GM23338 (cell line): Measurements from ENCODE around the gene DPH6.

Experiments
- CREB1 ChIP-seq: fragments of 250-450 bp; sonication (Bioruptor Pico); IDR thresholded peaks from 2 replicates; pipeline ENCODE4 v1.5.0; 2020; ENCODE audit warnings: low read depth, mild to moderate bottlenecking, moderate library complexity
- EZH2 ChIP-seq: fragments of 200-600 bp; sonication (generic); IDR thresholded peaks from one replicate; pipeline ENCODE4 v1.8.0; 2017; ENCODE audit warnings: antibody characterized with exemption, mild to moderate bottlenecking, low read depth; ENCODE audit not compliant: unreplicated experiment
- EZH2phosphoT487 ChIP-seq: fragments of 200-600 bp; sonication (generic); IDR thresholded peaks from one replicate; pipeline ENCODE4 v1.8.1; 2018; ENCODE audit warnings: antibody characterized with exemption; ENCODE audit not compliant: unreplicated experiment
- JUNB ChIP-seq: IDR thresholded peaks from one replicate; pipeline ENCODE4 v1.6.1; 2016; ENCODE audit warnings: antibody characterized with exemption; ENCODE audit not compliant: unreplicated experiment
- NANOG ChIP-seq: IDR thresholded peaks from 2 replicates; pipeline ENCODE4 v1.6.1; 2016; ENCODE audit warnings: antibody characterized with exemption, borderline replicate concordance
- POLR2AphosphoS5 ChIP-seq: IDR thresholded peaks from 2 replicates; pipeline ENCODE4 v1.6.1; 2016; ENCODE audit warnings: antibody characterized with exemption, low read depth
- STAT1 ChIP-seq: IDR thresholded peaks from one replicate; pipeline ENCODE4 v1.6.1; 2016; ENCODE audit warnings: antibody characterized with exemption; ENCODE audit not compliant: unreplicated experiment
- ZNF114 ChIP-seq: fragments of 250-450 bp; sonication (Bioruptor Pico); IDR thresholded peaks from 2 replicates; pipeline ENCODE4 v1.5.0; 2020; ENCODE audit warnings: mild to moderate bottlenecking, moderate library complexity
- ZNF331 ChIP-seq: fragments of 250-450 bp; sonication (Bioruptor Pico); IDR thresholded peaks from 2 replicates; pipeline ENCODE4 v1.5.0; 2020; ENCODE audit warnings: low read depth, mild to moderate bottlenecking, moderate library complexity
- TF ChIP-seq, protein P1 (sequence below), 2 experiments: fragments of 200-600 bp in 1 of 2; sonication (generic) in 1 of 2; conservative IDR thresholded peaks; 2 replicates each; pipeline versions ENCODE4 v1.5.1 to v1.6.1; 2016 to 2017; ENCODE audit warnings: antibody characterized with exemption in 2 of 2, low read depth in 2 of 2, mild to moderate bottlenecking in 2 of 2, moderate library complexity in 1 of 2
- TF ChIP-seq, protein P2 (sequence below): IDR thresholded peaks from one replicate; pipeline ENCODE4 v1.6.1; 2018; ENCODE audit warnings: antibody characterized with exemption; ENCODE audit not compliant: unreplicated experiment
- TF ChIP-seq, protein P3 (sequence below): IDR thresholded peaks from 2 replicates; pipeline ENCODE4 v1.6.1; 2016; ENCODE audit warnings: antibody characterized with exemption
- TF ChIP-seq, protein P4 (sequence below): fragments of 250-450 bp; sonication (Bioruptor Pico); IDR thresholded peaks from 2 replicates; pipeline ENCODE4 v1.5.0; 2020; ENCODE audit warnings: mild to moderate bottlenecking, moderate library complexity

DNA sequence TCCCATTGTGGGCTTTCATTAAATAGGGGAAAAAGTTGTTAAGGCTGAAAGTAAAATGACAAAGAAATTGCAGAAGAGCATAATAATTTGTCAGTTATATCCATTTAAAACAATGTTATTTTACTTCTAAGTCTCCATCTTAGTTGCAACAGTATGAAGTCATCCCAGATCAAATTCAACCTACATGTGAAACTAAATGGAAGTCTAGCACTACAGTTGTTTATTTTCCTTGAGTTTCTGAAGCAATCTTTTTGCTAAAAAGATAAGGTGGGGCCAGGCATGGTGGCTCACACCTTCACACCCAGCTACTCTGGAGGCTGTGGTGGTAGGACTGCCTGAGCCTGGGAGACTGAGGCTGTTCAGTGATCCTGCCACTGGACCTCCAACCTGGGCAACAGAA is 80.2 kb downstream of the DPH6 start:
- TF ChIP-seq, protein P1, sequence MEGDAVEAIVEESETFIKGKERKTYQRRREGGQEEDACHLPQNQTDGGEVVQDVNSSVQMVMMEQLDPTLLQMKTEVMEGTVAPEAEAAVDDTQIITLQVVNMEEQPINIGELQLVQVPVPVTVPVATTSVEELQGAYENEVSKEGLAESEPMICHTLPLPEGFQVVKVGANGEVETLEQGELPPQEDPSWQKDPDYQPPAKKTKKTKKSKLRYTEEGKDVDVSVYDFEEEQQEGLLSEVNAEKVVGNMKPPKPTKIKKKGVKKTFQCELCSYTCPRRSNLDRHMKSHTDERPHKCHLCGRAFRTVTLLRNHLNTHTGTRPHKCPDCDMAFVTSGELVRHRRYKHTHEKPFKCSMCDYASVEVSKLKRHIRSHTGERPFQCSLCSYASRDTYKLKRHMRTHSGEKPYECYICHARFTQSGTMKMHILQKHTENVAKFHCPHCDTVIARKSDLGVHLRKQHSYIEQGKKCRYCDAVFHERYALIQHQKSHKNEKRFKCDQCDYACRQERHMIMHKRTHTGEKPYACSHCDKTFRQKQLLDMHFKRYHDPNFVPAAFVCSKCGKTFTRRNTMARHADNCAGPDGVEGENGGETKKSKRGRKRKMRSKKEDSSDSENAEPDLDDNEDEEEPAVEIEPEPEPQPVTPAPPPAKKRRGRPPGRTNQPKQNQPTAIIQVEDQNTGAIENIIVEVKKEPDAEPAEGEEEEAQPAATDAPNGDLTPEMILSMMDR (conservative IDR thresholded peaks at IDR 0.05; ENCODE audit: low read depth in 2 of 2) = no peak
- TF ChIP-seq POLR2AphosphoS5 (no peak), CREB1 (CRISPR knock-in tag) (no peak), EZH2 (no peak), JUNB (no peak), EZH2phosphoT487 (no peak), ZNF114 (no peak), ZNF331 (no peak), STAT1 (no peak), NANOG (no peak)
- TF ChIP-seq, protein P2, sequence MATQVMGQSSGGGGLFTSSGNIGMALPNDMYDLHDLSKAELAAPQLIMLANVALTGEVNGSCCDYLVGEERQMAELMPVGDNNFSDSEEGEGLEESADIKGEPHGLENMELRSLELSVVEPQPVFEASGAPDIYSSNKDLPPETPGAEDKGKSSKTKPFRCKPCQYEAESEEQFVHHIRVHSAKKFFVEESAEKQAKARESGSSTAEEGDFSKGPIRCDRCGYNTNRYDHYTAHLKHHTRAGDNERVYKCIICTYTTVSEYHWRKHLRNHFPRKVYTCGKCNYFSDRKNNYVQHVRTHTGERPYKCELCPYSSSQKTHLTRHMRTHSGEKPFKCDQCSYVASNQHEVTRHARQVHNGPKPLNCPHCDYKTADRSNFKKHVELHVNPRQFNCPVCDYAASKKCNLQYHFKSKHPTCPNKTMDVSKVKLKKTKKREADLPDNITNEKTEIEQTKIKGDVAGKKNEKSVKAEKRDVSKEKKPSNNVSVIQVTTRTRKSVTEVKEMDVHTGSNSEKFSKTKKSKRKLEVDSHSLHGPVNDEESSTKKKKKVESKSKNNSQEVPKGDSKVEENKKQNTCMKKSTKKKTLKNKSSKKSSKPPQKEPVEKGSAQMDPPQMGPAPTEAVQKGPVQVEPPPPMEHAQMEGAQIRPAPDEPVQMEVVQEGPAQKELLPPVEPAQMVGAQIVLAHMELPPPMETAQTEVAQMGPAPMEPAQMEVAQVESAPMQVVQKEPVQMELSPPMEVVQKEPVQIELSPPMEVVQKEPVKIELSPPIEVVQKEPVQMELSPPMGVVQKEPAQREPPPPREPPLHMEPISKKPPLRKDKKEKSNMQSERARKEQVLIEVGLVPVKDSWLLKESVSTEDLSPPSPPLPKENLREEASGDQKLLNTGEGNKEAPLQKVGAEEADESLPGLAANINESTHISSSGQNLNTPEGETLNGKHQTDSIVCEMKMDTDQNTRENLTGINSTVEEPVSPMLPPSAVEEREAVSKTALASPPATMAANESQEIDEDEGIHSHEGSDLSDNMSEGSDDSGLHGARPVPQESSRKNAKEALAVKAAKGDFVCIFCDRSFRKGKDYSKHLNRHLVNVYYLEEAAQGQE = no peak
- TF ChIP-seq, protein P3, sequence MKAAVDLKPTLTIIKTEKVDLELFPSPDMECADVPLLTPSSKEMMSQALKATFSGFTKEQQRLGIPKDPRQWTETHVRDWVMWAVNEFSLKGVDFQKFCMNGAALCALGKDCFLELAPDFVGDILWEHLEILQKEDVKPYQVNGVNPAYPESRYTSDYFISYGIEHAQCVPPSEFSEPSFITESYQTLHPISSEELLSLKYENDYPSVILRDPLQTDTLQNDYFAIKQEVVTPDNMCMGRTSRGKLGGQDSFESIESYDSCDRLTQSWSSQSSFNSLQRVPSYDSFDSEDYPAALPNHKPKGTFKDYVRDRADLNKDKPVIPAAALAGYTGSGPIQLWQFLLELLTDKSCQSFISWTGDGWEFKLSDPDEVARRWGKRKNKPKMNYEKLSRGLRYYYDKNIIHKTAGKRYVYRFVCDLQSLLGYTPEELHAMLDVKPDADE = no peak
- TF ChIP-seq, protein P4, sequence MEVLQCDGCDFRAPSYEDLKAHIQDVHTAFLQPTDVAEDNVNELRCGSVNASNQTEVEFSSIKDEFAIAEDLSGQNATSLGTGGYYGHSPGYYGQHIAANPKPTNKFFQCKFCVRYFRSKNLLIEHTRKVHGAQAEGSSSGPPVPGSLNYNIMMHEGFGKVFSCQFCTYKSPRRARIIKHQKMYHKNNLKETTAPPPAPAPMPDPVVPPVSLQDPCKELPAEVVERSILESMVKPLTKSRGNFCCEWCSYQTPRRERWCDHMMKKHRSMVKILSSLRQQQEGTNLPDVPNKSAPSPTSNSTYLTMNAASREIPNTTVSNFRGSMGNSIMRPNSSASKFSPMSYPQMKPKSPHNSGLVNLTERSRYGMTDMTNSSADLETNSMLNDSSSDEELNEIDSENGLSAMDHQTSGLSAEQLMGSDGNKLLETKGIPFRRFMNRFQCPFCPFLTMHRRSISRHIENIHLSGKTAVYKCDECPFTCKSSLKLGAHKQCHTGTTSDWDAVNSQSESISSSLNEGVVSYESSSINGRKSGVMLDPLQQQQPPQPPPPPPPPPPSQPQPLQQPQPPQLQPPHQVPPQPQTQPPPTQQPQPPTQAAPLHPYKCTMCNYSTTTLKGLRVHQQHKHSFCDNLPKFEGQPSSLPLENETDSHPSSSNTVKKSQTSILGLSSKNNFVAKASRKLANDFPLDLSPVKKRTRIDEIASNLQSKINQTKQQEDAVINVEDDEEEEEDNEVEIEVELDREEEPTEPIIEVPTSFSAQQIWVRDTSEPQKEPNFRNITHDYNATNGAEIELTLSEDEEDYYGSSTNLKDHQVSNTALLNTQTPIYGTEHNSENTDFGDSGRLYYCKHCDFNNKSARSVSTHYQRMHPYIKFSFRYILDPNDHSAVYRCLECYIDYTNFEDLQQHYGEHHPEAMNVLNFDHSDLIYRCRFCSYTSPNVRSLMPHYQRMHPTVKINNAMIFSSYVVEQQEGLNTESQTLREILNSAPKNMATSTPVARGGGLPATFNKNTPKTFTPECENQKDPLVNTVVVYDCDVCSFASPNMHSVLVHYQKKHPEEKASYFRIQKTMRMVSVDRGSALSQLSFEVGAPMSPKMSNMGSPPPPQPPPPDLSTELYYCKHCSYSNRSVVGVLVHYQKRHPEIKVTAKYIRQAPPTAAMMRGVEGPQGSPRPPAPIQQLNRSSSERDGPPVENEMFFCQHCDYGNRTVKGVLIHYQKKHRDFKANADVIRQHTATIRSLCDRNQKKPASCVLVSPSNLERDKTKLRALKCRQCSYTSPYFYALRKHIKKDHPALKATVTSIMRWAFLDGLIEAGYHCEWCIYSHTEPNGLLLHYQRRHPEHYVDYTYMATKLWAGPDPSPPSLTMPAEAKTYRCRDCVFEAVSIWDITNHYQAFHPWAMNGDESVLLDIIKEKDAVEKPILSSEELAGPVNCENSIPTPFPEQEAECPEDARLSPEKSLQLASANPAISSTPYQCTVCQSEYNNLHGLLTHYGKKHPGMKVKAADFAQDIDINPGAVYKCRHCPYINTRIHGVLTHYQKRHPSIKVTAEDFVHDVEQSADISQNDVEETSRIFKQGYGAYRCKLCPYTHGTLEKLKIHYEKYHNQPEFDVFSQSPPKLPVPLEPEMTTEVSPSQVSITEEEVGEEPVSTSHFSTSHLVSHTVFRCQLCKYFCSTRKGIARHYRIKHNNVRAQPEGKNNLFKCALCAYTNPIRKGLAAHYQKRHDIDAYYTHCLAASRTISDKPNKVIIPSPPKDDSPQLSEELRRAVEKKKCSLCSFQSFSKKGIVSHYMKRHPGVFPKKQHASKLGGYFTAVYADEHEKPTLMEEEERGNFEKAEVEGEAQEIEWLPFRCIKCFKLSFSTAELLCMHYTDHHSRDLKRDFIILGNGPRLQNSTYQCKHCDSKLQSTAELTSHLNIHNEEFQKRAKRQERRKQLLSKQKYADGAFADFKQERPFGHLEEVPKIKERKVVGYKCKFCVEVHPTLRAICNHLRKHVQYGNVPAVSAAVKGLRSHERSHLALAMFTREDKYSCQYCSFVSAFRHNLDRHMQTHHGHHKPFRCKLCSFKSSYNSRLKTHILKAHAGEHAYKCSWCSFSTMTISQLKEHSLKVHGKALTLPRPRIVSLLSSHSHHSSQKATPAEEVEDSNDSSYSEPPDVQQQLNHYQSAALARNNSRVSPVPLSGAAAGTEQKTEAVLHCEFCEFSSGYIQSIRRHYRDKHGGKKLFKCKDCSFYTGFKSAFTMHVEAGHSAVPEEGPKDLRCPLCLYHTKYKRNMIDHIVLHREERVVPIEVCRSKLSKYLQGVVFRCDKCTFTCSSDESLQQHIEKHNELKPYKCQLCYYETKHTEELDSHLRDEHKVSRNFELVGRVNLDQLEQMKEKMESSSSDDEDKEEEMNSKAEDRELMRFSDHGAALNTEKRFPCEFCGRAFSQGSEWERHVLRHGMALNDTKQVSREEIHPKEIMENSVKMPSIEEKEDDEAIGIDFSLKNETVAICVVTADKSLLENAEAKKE (CRISPR knock-in tag) = no peak
